ENCODE results near the gene TES. TPM values are rescaled to one million over a fixed set of nuclear protein-coding genes. Genes with fewer than 3 reads are reported as not detected.

The TES gene
- total and polyA plus RNA-seq, 2 experiments from 2014 or later, result 37.3 to 38.3 TPM

GRCh38 chr7:116219288-116219687, 8.9 kb downstream of the TES start:
- TF ChIP-seq EZH2phosphoT487 (IDR thresholded peaks at IDR 0.05; ENCODE audit: unreplicated experiment) (no peak), STAT1 (IDR thresholded peaks at IDR 0.05; ENCODE audit: unreplicated experiment) (no peak), CTCF (conservative IDR thresholded peaks at IDR 0.05; ENCODE audit: low read depth in 2 of 2) (no peak), CREB1 (CRISPR knock-in tag; IDR thresholded peaks at IDR 0.05; ENCODE audit: low read depth) (no peak), REST (IDR thresholded peaks at IDR 0.05; ENCODE audit: unreplicated experiment) (no peak), ZNF331 (CRISPR knock-in tag; IDR thresholded peaks at IDR 0.05; ENCODE audit: low read depth) (no peak), EZH2 (IDR thresholded peaks at IDR 0.05; ENCODE audit: low read depth, unreplicated experiment) (no peak), ZNF462 (CRISPR knock-in tag; IDR thresholded peaks at IDR 0.05) (no peak)
- H3K9me2 ChIP-seq (ENCODE audit: insufficient read depth), result no peaks in the 10 kb centered on the region
- Mint-ChIP-seq H3K4me3 (no peak overlapping the region), H3K9me3 (no peaks in the 10 kb centered on the region), H3K4me1 (peaks cover 10% of the 10 kb centered on the region; the same call in 2 of the 3 replicates), H3K27ac (no peak overlapping the region), H3K36me3 (ENCODE audit: low read depth) (no peaks in the 10 kb centered on the region), H3K27me3 (ENCODE audit: insufficient read depth, low read depth, poor library complexity) (no peaks in the 10 kb centered on the region)
- H3K27me3 ChIP-seq (ENCODE audit: insufficient read depth), result no peaks in the 10 kb centered on the region
- no peak for ATAC-seq
- H3K27ac ChIP-seq (ENCODE audit: low read depth), result no peak overlapping the region
- H3K79me2 ChIP-seq (replicated peaks; ENCODE audit: insufficient read depth), result peaks cover 68% of the 10 kb centered on the region
- peaks cover 5% of the 10 kb centered on the region; the same call in 1 of the 2 replicates for H3K4me1 ChIP-seq (ENCODE audit: insufficient read depth)
- no peak overlapping the region for H3K4me3 ChIP-seq
- no peak for DNase-seq (ENCODE audit: low spot score)
- H3K36me3 ChIP-seq (ENCODE audit: insufficient read depth), result no peaks in the 10 kb centered on the region
- H2AFZ ChIP-seq, result no peak overlapping the region
- no peaks in the 10 kb centered on the region for H4K20me1 ChIP-seq (replicated peaks; ENCODE audit: insufficient read depth)
- H3K4me2 ChIP-seq, result no peak overlapping the region
- H3F3A ChIP-seq (replicated peaks; ENCODE audit: low read depth), result no peaks in the 10 kb centered on the region
